OCI-LY7 (cell line): ENCODE results near the gene NISCH. TPM values are rescaled to one million over a fixed set of nuclear protein-coding genes. Genes with fewer than 3 reads are reported as not detected.

ENCODE experiments used
- Bru-seq: library from RNA; stranded (reverse); fragments of 400-500 nt; gene quantifications from one replicate; lab custom pipeline; 2021; lab: Mats Ljungman, UMichigan
- BruChase-seq, 2 experiments: library from RNA; stranded (reverse); fragments of 400-500 nt; gene quantifications; one replicate each; lab custom pipeline; 2021; lab: Mats Ljungman, UMichigan
- BruUV-seq: library from RNA; stranded (reverse); fragments of 400-500 nt; replicated peaks from 2 replicates; lab custom pipeline; 2021; lab: Mats Ljungman, UMichigan
- CTCF ChIA-PET: fragments of 300-600 bp; sonication (Branson Sonifier 250); formaldehyde crosslinking; loops from one replicate; lab custom pipeline; 2022; ENCODE audit warnings: antibody characterized with exemption; ENCODE audit not compliant: unreplicated experiment; lab: Charles Lee
- POLR2A ChIA-PET: fragments of 300-600 bp; sonication (Branson Sonifier 250); formaldehyde crosslinking; loops from one replicate; lab custom pipeline; 2022; ENCODE audit warnings: antibody characterized with exemption; lab: Charles Lee
- DNase-seq: peaks from one replicate; pipeline ENCODE4 v3.0.0-alpha.2; 2015; ENCODE audit warnings: low spot score
- H2AFZ ChIP-seq: fragments of 200-600 bp; sonication (generic), shearing (Covaris generic); 2 replicates; pipeline ENCODE4 v1.6.1; 2014; ENCODE audit warnings: mild to moderate bottlenecking, antibody characterized with exemption, low read length, moderate library complexity
- H3K27ac ChIP-seq: fragments of 200-600 bp; sonication (generic); 2 replicates; pipeline ENCODE4 v1.5.1; 2014; ENCODE audit warnings: mixed run types, low read depth, mild to moderate bottlenecking, moderate library complexity, low read length, inconsistent platforms; ENCODE audit not compliant: poor library complexity, severe bottlenecking
- H3K36me3 ChIP-seq: fragments of 200-600 bp; sonication (generic); 2 replicates; pipeline ENCODE4 v1.6.1; 2014; ENCODE audit warnings: mild to moderate bottlenecking, antibody characterized with exemption, low read length, moderate library complexity, mixed read lengths; ENCODE audit not compliant: insufficient read depth
- H3K4me1 ChIP-seq: fragments of 200-600 bp; sonication (generic); 2 replicates; pipeline ENCODE4 v1.5.1; 2014; ENCODE audit warnings: mild to moderate bottlenecking, low read length; ENCODE audit not compliant: insufficient read depth, poor library complexity, severe bottlenecking
- H3K4me2 ChIP-seq: fragments of 200-600 bp; sonication (generic); 2 replicates; pipeline ENCODE4 v1.6.1; 2014; ENCODE audit warnings: mild to moderate bottlenecking, low read length
- H3K4me3 ChIP-seq: fragments of 200-600 bp; sonication (generic); 2 replicates; pipeline ENCODE4 v1.5.1; 2014; ENCODE audit warnings: mild to moderate bottlenecking, low read depth, low read length; ENCODE audit not compliant: poor library complexity, severe bottlenecking
- H3K79me2 ChIP-seq: fragments of 200-600 bp; sonication (generic); 2 replicates; pipeline ENCODE4 v1.6.1; 2016; ENCODE audit warnings: low read depth, mild to moderate bottlenecking, low read length, moderate library complexity, mixed read lengths; ENCODE audit not compliant: insufficient read depth
- H3K9me2 ChIP-seq: fragments of 200-600 bp; sonication (generic); 2 replicates; pipeline ENCODE4 v1.6.1; 2016; ENCODE audit warnings: mild to moderate bottlenecking, low read length, mixed read lengths; ENCODE audit not compliant: insufficient read depth
- H3K9me3 ChIP-seq: fragments of 200-600 bp; sonication (generic); 2 replicates; pipeline ENCODE4 v1.6.1; 2014; ENCODE audit warnings: mild to moderate bottlenecking, mixed run types, low read length, mixed read lengths
- H4K20me1 ChIP-seq: fragments of 200-600 bp; sonication (generic); 2 replicates; pipeline ENCODE4 v1.6.1; 2014; ENCODE audit warnings: mild to moderate bottlenecking, antibody characterized with exemption, low read length, moderate library complexity, mixed read lengths; ENCODE audit not compliant: insufficient read depth
- EZH2phosphoT487 ChIP-seq: fragments of 200-600 bp; sonication (generic); IDR thresholded peaks from 2 replicates; pipeline ENCODE4 v1.6.1; 2018; ENCODE audit warnings: low read depth, borderline replicate concordance, mild to moderate bottlenecking, mixed run types, antibody characterized with exemption, low read length, moderate library complexity, mixed read lengths
- intact Hi-C: fragments of 100-400 bp; cut with micrococcal nuclease; formaldehyde crosslinking; loops from one replicate; pipeline ENCODE4 v1.10.0; 2022; ENCODE audit not compliant: unreplicated experiment
- long read RNA-seq: library from polyadenylated mRNA; stranded (forward); transcript quantifications from one replicate; pipeline ENCODE4 v2.0.0, GENCODE V29; 2022
- total RNA-seq, 2 experiments: library from RNA; depleted of rRNA in 1 of 2; stranded (reverse); fragments of >200 nt in 1 of 2; shearing (Covaris generic) in 1 of 2; gene quantifications; 2 replicates each; pipeline ENCODE4 v1.2.3, GENCODE V29; 2014 to 2022
- TF ChIP-seq, protein P1 (sequence below): fragments of 200-600 bp; sonication (generic); conservative IDR thresholded peaks from 2 replicates; pipeline ENCODE4 v1.5.1; 2014; ENCODE audit warnings: mild to moderate bottlenecking, antibody characterized with exemption, low read length, moderate library complexity, mixed read lengths

Gene NISCH
- total RNA-seq (2014; rRNA removed; shearing (Covaris generic)) (53.8 and 60.5 TPM in 2 replicates), total RNA-seq (2022) (73.3 and 78.5 TPM in 2 replicates), Bru-seq, nascent RNA (percentile 60 among the genes with signal in this experiment), BruChase-seq, experiment 1, labeled RNA remaining after a 6-hour chase (percentile 67 among the genes with signal in this experiment), BruChase-seq, experiment 2, labeled RNA remaining after a 2-hour chase (percentile 72 among the genes with signal in this experiment)
- long read RNA-seq, full-length matches to known transcripts, result 19 of 73 reads
- long read RNA-seq, partial matches to known transcripts, result 38 of 73 reads
- long read RNA-seq, other reads (novel, unspliced or antisense), result 16 of 73 reads

DNA sequence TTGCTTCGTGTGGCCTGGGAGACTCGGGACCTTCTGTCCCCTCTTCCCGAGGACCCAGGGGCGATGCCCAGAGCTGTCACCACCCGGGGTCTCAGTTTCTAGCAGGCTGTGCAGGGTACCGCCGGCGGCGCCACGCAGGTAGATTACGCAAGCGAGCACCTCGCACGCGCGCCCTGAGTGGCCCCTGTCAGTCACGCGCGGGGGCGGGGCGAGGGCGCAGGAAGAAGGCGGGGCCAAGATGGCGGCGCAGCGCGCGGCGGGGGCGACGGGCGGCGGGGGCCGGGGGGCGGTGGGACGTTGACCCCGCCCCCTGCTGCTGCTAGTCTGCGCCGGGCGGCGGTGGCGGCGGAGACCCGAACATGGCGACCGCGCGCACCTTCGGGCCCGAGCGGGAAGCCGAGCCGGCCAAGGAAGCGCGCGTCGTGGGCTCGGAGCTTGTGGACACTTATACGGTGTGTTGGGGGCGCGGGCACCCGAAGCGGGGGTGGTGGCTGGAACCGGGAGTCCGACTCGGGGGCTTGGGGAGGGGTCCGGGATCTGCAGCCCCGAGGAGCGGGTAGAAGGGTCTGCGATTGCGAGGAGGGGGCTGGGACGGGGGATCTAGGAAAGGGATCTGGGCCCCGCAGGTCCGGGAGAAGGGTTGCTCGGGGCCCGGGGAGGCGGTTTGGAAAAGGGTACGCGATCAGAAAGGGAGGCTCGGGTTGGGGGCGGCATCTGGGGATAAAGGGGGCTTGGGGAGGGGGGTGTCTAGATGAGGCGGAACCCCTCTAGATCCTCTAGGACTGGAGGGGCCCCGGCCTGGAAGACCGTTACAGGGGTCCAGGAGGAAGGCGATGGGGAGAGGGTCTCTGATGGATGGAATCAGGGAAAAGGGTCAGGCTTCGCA lies at the start of gene NISCH:
NISCH (plus strand) TSS at position 322 of the 886 bp plus-strand sequence; CDS start at position 360, 38 bp downstream.
- CTCF ChIA-PET, result interaction anchor here (0.6 kb wide), 1 partner anchor 49 kb away, joined by 3 read pairs; no protein-coding TSS in a partner anchor
- peak within 1 kb of the TSS; percentile 84; the same call in 1 of the 2 replicates for H2AFZ ChIP-seq
- no peaks in the 10 kb centered on the region for H3K9me3 ChIP-seq
- peaks cover 31% of the 10 kb centered on the region for H3K4me1 ChIP-seq
- BruUV-seq, result no TSS peak
- H3K4me3 ChIP-seq, result peak within 1 kb of the TSS; percentile 99
- no peak for TF ChIP-seq EZH2phosphoT487
- TF ChIP-seq, protein P1, sequence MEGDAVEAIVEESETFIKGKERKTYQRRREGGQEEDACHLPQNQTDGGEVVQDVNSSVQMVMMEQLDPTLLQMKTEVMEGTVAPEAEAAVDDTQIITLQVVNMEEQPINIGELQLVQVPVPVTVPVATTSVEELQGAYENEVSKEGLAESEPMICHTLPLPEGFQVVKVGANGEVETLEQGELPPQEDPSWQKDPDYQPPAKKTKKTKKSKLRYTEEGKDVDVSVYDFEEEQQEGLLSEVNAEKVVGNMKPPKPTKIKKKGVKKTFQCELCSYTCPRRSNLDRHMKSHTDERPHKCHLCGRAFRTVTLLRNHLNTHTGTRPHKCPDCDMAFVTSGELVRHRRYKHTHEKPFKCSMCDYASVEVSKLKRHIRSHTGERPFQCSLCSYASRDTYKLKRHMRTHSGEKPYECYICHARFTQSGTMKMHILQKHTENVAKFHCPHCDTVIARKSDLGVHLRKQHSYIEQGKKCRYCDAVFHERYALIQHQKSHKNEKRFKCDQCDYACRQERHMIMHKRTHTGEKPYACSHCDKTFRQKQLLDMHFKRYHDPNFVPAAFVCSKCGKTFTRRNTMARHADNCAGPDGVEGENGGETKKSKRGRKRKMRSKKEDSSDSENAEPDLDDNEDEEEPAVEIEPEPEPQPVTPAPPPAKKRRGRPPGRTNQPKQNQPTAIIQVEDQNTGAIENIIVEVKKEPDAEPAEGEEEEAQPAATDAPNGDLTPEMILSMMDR, result no peak
- intact Hi-C loops, result loop anchor here (5.0 kb wide), 2 partner anchors 82 to 232 kb away; partner anchors contain the start of genes GNL3, PBRM1 and UQCC5
- no peaks in the 10 kb centered on the region for H4K20me1 ChIP-seq
- no peaks in the 10 kb centered on the region for H3K9me2 ChIP-seq
- peak; percentile 93 for DNase-seq
- H3K4me2 ChIP-seq, result peak within 1 kb of the TSS; percentile 97
- POLR2A ChIA-PET, result no interaction called here
- H3K79me2 ChIP-seq, result peaks cover 13% of the 10 kb centered on the region; the same call in 1 of the 2 replicates
- H3K27ac ChIP-seq, result peak within 1 kb of the TSS; percentile 52
- H3K36me3 ChIP-seq, result peaks cover 29% of the 10 kb centered on the region

- no TSS peak for BruUV-seq
- peaks cover 75% of the 10 kb centered on the region for H3K36me3 ChIP-seq
- POLR2A ChIA-PET, result interaction anchor here (0.6 to 0.7 kb wide), 4 partner anchors 48 to 527 kb away, joined by 3 to 4 read pairs (median 3); no protein-coding TSS in a partner anchor
These were observed 49.2 kb upstream of the NISCH start for GRCh38 chr3:52406231-52406661.

More at GRCh38 chr3:52406231-52406661, 49.2 kb upstream of the NISCH start:
- no peaks in the 10 kb centered on the region for H3K9me3 ChIP-seq
- H3K9me2 ChIP-seq, result no peaks in the 10 kb centered on the region
- intact Hi-C loops, result no loop called here
- 0 out of 2 replicates have a peak, but pooled peaks cover under 1% of the 10 kb centered on the region for H4K20me1 ChIP-seq
- CTCF ChIA-PET, result interaction anchor here (0.7 kb wide), 1 partner anchor 49 kb away, joined by 3 read pairs; no protein-coding TSS in a partner anchor
- TF ChIP-seq, protein P1, result no peak
- TF ChIP-seq EZH2phosphoT487, result no peak
- peaks cover 25% of the 10 kb centered on the region for H3K79me2 ChIP-seq
- no peak overlapping the region for H2AFZ ChIP-seq
- no peak overlapping the region for H3K27ac ChIP-seq
- no peak overlapping the region for H3K4me2 ChIP-seq
- no peak for DNase-seq
- H3K4me3 ChIP-seq, result no peak overlapping the region
- H3K4me1 ChIP-seq, result peaks cover 11% of the 10 kb centered on the region
